ENCODE results near the gene RBSN.

RBSN gene

GRCh38 chr3:15029625-15030024 is 69.3 kb downstream of the RBSN start:
- DNase-seq (ENCODE audit: low read depth) = no peak
- TF ChIP-seq CTCF (IDR thresholded peaks at IDR 0.05; ENCODE audit: low read depth, low read length) (no peak), MYC (IDR thresholded peaks at IDR 0.05; ENCODE audit: low read depth, low read length) (no peak), MAX (IDR thresholded peaks at IDR 0.05; ENCODE audit: low read depth, low read length) (no peak), POLR2A (IDR thresholded peaks at IDR 0.05; ENCODE audit: extremely low read depth, insufficient read length) (no peak)
- H3K4me3 ChIP-seq (ENCODE audit: low read depth, low read length) = no peak overlapping the region

- no peak for TF ChIP-seq CTCF (IDR thresholded peaks at IDR 0.05; ENCODE audit: low read depth, low read length)
- TF ChIP-seq MAX (IDR thresholded peaks at IDR 0.05; ENCODE audit: low read depth, low read length) = no peak
- no peak for TF ChIP-seq POLR2A (IDR thresholded peaks at IDR 0.05; ENCODE audit: extremely low read depth, insufficient read length)
- TF ChIP-seq MYC (IDR thresholded peaks at IDR 0.05; ENCODE audit: low read depth, low read length) = no peak
These were observed 75.2 kb downstream of the RBSN start for GRCh38 chr3:15023719-15024118.

GRCh38 chr3:15023249-15023648 is 75.7 kb downstream of the RBSN start:
- TF ChIP-seq POLR2A (IDR thresholded peaks at IDR 0.05; ENCODE audit: extremely low read depth, insufficient read length) (no peak), MAX (IDR thresholded peaks at IDR 0.05; ENCODE audit: low read depth, low read length) (no peak), CTCF (IDR thresholded peaks at IDR 0.05; ENCODE audit: low read depth, low read length) (no peak)
- no peak for DNase-seq (ENCODE audit: low read depth)

More at GRCh38 chr3:15023719-15024118, 75.2 kb downstream of the RBSN start:
- DNase-seq (ENCODE audit: low read depth) = no peak
- H3K4me3 ChIP-seq (ENCODE audit: low read depth, low read length) = no peak overlapping the region

More at GRCh38 chr3:15023249-15023648, 75.7 kb downstream of the RBSN start:
- no peak overlapping the region for H3K4me3 ChIP-seq (ENCODE audit: low read depth, low read length)
